ENCODE results near the gene LUZP1.

DNA sequence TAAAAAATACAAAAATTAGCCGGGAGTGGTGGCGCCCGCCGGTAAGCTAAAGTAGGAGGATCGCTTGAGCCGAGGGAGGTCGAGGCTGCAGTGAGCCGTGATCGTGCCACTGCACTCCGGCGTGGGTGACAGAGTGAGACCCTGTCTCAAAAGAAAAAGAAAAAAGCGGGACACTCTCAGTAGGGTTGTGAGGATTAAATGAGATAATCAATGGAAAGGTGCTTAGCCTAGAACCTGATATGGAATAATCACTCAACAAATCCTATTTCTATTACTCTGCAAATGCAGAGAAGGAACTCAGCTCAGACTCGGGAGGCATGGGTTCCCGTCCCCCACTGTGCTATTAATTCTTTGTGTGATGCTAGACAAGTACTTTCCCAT, 529 bp upstream of the LUZP1 start:
- no peak for TF ChIP-seq POLR2A (IDR thresholded peaks at IDR 0.05; ENCODE audit: extremely low read depth, insufficient read length)
- TF ChIP-seq, protein P1, sequence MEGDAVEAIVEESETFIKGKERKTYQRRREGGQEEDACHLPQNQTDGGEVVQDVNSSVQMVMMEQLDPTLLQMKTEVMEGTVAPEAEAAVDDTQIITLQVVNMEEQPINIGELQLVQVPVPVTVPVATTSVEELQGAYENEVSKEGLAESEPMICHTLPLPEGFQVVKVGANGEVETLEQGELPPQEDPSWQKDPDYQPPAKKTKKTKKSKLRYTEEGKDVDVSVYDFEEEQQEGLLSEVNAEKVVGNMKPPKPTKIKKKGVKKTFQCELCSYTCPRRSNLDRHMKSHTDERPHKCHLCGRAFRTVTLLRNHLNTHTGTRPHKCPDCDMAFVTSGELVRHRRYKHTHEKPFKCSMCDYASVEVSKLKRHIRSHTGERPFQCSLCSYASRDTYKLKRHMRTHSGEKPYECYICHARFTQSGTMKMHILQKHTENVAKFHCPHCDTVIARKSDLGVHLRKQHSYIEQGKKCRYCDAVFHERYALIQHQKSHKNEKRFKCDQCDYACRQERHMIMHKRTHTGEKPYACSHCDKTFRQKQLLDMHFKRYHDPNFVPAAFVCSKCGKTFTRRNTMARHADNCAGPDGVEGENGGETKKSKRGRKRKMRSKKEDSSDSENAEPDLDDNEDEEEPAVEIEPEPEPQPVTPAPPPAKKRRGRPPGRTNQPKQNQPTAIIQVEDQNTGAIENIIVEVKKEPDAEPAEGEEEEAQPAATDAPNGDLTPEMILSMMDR (IDR thresholded peaks at IDR 0.05; ENCODE audit: low read depth, low read length): no peak
- TF ChIP-seq, protein P2, sequence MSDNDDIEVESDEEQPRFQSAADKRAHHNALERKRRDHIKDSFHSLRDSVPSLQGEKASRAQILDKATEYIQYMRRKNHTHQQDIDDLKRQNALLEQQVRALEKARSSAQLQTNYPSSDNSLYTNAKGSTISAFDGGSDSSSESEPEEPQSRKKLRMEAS (IDR thresholded peaks at IDR 0.05; ENCODE audit: low read depth, low read length): no peak

Data from NB4 (cell line).